AG09309 (cell line): ENCODE data around the gene SLC66A1.

Source experiments
- DNase-seq: peaks from one replicate; pipeline ENCODE4 v3.0.0-alpha.2; 2010; ENCODE audit warnings: low read depth
- H3K4me3 ChIP-seq: 2 replicates; pipeline ENCODE4 v1.5.1; 2011; ENCODE audit warnings: mild to moderate bottlenecking, low read depth, low read length, moderate library complexity; ENCODE audit not compliant: control insufficient read depth
- CTCF ChIP-seq: IDR thresholded peaks from 2 replicates; pipeline ENCODE4 v1.5.1; 2011; ENCODE audit warnings: mild to moderate bottlenecking, low read depth, low read length, inconsistent platforms; ENCODE audit not compliant: insufficient read depth, control insufficient read depth; ENCODE audit errors: missing control alignments

Gene SLC66A1

GRCh38 chr1:19309123-19309813 lies 2.9 kb upstream of the SLC66A1 start:
- DNase-seq, result no peak
- no peak for TF ChIP-seq CTCF
- no peak overlapping the region for H3K4me3 ChIP-seq

- H3K4me3 ChIP-seq, result no peak overlapping the region
- no peak for TF ChIP-seq CTCF
- no peak for DNase-seq
These were observed 2.1 kb upstream of the SLC66A1 start for GRCh38 chr1:19310061-19310460.

GRCh38 chr1:19310720-19311502 lies 1.2 kb upstream of the SLC66A1 start:
- DNase-seq, result no peak

GRCh38 chr1:19311503-19311930 lies 609 bp upstream of the SLC66A1 start:
- H3K4me3 ChIP-seq, result peak overlapping the region; percentile 80
- no peak for TF ChIP-seq CTCF
- no peak for DNase-seq

More at GRCh38 chr1:19310720-19311502, 1.2 kb upstream of the SLC66A1 start:
- TF ChIP-seq CTCF, result no peak
- H3K4me3 ChIP-seq, result peak overlapping the region; percentile 80

- no peak for TF ChIP-seq CTCF
- no peak for DNase-seq
- H3K4me3 ChIP-seq, result peak overlapping the region; percentile 75
These were observed 883 bp downstream of the SLC66A1 start for GRCh38 chr1:19312782-19313635.

- DNase-seq, result no peak
- H3K4me3 ChIP-seq, result no peak overlapping the region
- TF ChIP-seq CTCF, result no peak
These were observed 1.5 kb downstream of the SLC66A1 start for GRCh38 chr1:19313636-19313959.
